ACHN (cell line): ENCODE measurements around the gene ARHGEF6.

Source experiments
- DNase-seq: peaks from one replicate; pipeline ENCODE4 v3.0.0-alpha.2; 2015
- in situ Hi-C: cut with HindIII; loops from 2 replicates; pipeline ENCODE4 v1.10.0; 2017; ENCODE audit warnings: low sequenced_read_pairs, low pct_ligation_motif_present, low pct_unique_long_range_greater_than_20kb

The ARHGEF6 gene

GRCh38 chrX:136718091-136718490 is 62.6 kb downstream of the ARHGEF6 start:
- DNase-seq, result no peak
- in situ Hi-C loops, result no loop called here

- in situ Hi-C loops, result no loop called here
- no peak for DNase-seq
These were observed 65.8 kb downstream of the ARHGEF6 start for GRCh38 chrX:136714626-136715599.

GRCh38 chrX:136712650-136713310 is 68.0 kb downstream of the ARHGEF6 start:
- DNase-seq, result no peak
- in situ Hi-C loops, result no loop called here

- in situ Hi-C loops, result no loop called here
- peak; percentile 42 for DNase-seq
These were observed 69.6 kb downstream of the ARHGEF6 start for GRCh38 chrX:136711147-136711546.

- no peak for DNase-seq
- in situ Hi-C loops, result no loop called here
These were observed 70.3 kb downstream of the ARHGEF6 start for GRCh38 chrX:136710325-136710951.

GRCh38 chrX:136708348-136708747 is 72.4 kb downstream of the ARHGEF6 start:
- in situ Hi-C loops, result no loop called here
- no peak for DNase-seq

- no peak for DNase-seq
- in situ Hi-C loops, result no loop called here
These were observed 83.6 kb downstream of the ARHGEF6 start for GRCh38 chrX:136697156-136697555.

- DNase-seq, result peak; percentile 25
- in situ Hi-C loops, result no loop called here
These were observed 86.2 kb downstream of the ARHGEF6 start for GRCh38 chrX:136694431-136695087.

- in situ Hi-C loops, result no loop called here
- DNase-seq, result no peak
These were observed 88.5 kb downstream of the ARHGEF6 start for GRCh38 chrX:136692271-136692670.

GRCh38 chrX:136691028-136691809 is 89.5 kb downstream of the ARHGEF6 start:
- DNase-seq, result no peak
- in situ Hi-C loops, result no loop called here

- in situ Hi-C loops, result no loop called here
- DNase-seq, result no peak
These were observed 91.3 kb downstream of the ARHGEF6 start for GRCh38 chrX:136689436-136689835.

- in situ Hi-C loops, result no loop called here
- no peak for DNase-seq
These were observed 93.3 kb downstream of the ARHGEF6 start for GRCh38 chrX:136687457-136687856.

- DNase-seq, result no peak
- in situ Hi-C loops, result no loop called here
These were observed 96.6 kb downstream of the ARHGEF6 start for GRCh38 chrX:136684120-136684519.

GRCh38 chrX:136679531-136679930 is 101.2 kb downstream of the ARHGEF6 start:
- no peak for DNase-seq
- in situ Hi-C loops, result no loop called here

GRCh38 chrX:136674270-136674985 is 106.3 kb downstream of the ARHGEF6 start:
- in situ Hi-C loops, result no loop called here
- no peak for DNase-seq

- in situ Hi-C loops, result no loop called here
- DNase-seq, result no peak
These were observed 109.6 kb downstream of the ARHGEF6 start for GRCh38 chrX:136671006-136671610.

- no peak for DNase-seq
- in situ Hi-C loops, result no loop called here
These were observed 113.1 kb downstream of the ARHGEF6 start for GRCh38 chrX:136667446-136668168.
